K562 (cell line): ENCODE measurements around the gene EOLA1. TPM values are rescaled to one million over a fixed set of nuclear protein-coding genes. Genes with fewer than 3 reads are reported as not detected.

Source experiments
- FOXJ2 ChIP-seq: fragments of 200-800 bp; sonication (Bioruptor generic); IDR thresholded peaks from 2 replicates; pipeline ENCODE4 v1.6.1; 2016; ENCODE audit warnings: missing genetic modification characterization, missing compliant biosample characterization
- JUN ChIP-seq, 2 experiments: sonication (generic) in 1 of 2; formaldehyde crosslinking in 1 of 2; IDR thresholded peaks; 2 replicates each; pipeline versions ENCODE4 v1.6.1 to v1.8.0; 2012 to 2022; ENCODE audit warnings: borderline replicate concordance in 2 of 2, mild to moderate bottlenecking in 2 of 2, improper control_type of control experiment in 1 of 2, low read depth in 1 of 2, low read length in 1 of 2, missing genetic modification reagents in 1 of 2
- MAZ ChIP-seq, 2 experiments: fragments of 450-650 bp in 1 of 2; sonication (generic) in 1 of 2; formaldehyde crosslinking; IDR thresholded peaks in 1 of 2; conservative IDR thresholded peaks in 1 of 2; 2 replicates each; pipeline versions ENCODE4 v1.4.0 to v1.5.0; 2020; ENCODE audit warnings: mild to moderate bottlenecking in 1 of 2, missing genetic modification reagents in 1 of 2
- MYC ChIP-seq, 2 experiments: fragments of 250-450 bp in 1 of 2; sonication (Bioruptor Pico) in 1 of 2; IDR thresholded peaks; 2 replicates each; pipeline versions ENCODE4 v1.5.1 to v1.6.1; 2012 to 2021; ENCODE audit warnings: low read depth in 2 of 2, borderline replicate concordance in 1 of 2, improper control_type of control experiment in 1 of 2, low read length in 1 of 2, mild to moderate bottlenecking in 1 of 2, moderate library complexity in 1 of 2
- NCOR1 ChIP-seq: fragments of 450-650 bp; IDR thresholded peaks from 2 replicates; pipeline ENCODE4 v1.6.1; 2016; ENCODE audit warnings: mild to moderate bottlenecking, moderate library complexity
- POLR2B ChIP-seq: fragments of 450-650 bp; IDR thresholded peaks from 2 replicates; pipeline ENCODE4 v1.6.1; 2018; ENCODE audit warnings: low read depth; ENCODE audit not compliant: partially characterized antibody
- POLR2H ChIP-seq: IDR thresholded peaks from 2 replicates; pipeline ENCODE4 v1.6.1; 2016; ENCODE audit warnings: missing genetic modification characterization, low read depth, mild to moderate bottlenecking, control low read depth, missing compliant biosample characterization, moderate library complexity
- SNIP1 ChIP-seq: fragments of 450-650 bp; IDR thresholded peaks from 2 replicates; pipeline ENCODE4 v1.7.1; 2017; ENCODE audit warnings: low read depth, mild to moderate bottlenecking
- XRCC3 ChIP-seq: fragments of 450-650 bp; IDR thresholded peaks from 2 replicates; pipeline ENCODE4 v1.6.1; 2017; ENCODE audit warnings: mild to moderate bottlenecking, moderate library complexity
- ZNF197 ChIP-seq: fragments of 200-800 bp; sonication (Bioruptor generic); IDR thresholded peaks from 2 replicates; pipeline ENCODE4 v1.6.1; 2016; ENCODE audit warnings: low read depth, missing genetic modification characterization, missing compliant biosample characterization
- polyA plus RNA-seq, 8 experiments: library from polyadenylated mRNA; depleted of rRNA in 4 of 8; stranded (reverse) in 5 of 8; unstranded in 3 of 8; fragments of >200 nt; fragmentation: Nextera tagmentation in 2 of 8; fragmentation: Illumina TruSeq in 1 of 8; extraction: Ambion mirVana in 2 of 8; extraction: Trizol in 1 of 8; gene quantifications; 2 replicates each; pipeline versions ENCODE4 v1.2.1 to v1.2.3, GENCODE V29; 2011 to 2014; ENCODE audit warnings: inconsistent platforms in 1 of 8, missing spikeins in 1 of 8
- total RNA-seq, 7 experiments: library from RNA; depleted of rRNA in 6 of 7; stranded (reverse); fragments of >200 nt in 6 of 7; fragmentation: Illumina TruSeq in 2 of 7; extraction: Trizol in 2 of 7; gene quantifications; 2 replicates each; pipeline versions ENCODE4 v1.2.1 to v1.2.3, GENCODE V29; 2011 to 2021; ENCODE audit warnings: low replicate concordance in 1 of 7
- TF ChIP-seq, protein P1 (sequence below): fragments of 450-650 bp; IDR thresholded peaks from 2 replicates; pipeline ENCODE4 v1.6.1; 2016; ENCODE audit warnings: low read depth
- TF ChIP-seq, protein P2 (sequence below): fragments of 450-650 bp; IDR thresholded peaks from 2 replicates; pipeline ENCODE4 v1.6.1; 2016
- TF ChIP-seq, protein P3 (sequence below): fragments of 250-450 bp; sonication (Bioruptor Pico); IDR thresholded peaks from 2 replicates; pipeline ENCODE4 v1.5.0; 2021; ENCODE audit warnings: mild to moderate bottlenecking, moderate library complexity

Gene EOLA1
- total and polyA plus RNA-seq, 9 of the 15 experiments (the other 6 are each of a cell fraction or from before 2014, with no cell fraction given) = 6.3 to 32.9 (median 18.2) TPM

- TF ChIP-seq, protein P1, sequence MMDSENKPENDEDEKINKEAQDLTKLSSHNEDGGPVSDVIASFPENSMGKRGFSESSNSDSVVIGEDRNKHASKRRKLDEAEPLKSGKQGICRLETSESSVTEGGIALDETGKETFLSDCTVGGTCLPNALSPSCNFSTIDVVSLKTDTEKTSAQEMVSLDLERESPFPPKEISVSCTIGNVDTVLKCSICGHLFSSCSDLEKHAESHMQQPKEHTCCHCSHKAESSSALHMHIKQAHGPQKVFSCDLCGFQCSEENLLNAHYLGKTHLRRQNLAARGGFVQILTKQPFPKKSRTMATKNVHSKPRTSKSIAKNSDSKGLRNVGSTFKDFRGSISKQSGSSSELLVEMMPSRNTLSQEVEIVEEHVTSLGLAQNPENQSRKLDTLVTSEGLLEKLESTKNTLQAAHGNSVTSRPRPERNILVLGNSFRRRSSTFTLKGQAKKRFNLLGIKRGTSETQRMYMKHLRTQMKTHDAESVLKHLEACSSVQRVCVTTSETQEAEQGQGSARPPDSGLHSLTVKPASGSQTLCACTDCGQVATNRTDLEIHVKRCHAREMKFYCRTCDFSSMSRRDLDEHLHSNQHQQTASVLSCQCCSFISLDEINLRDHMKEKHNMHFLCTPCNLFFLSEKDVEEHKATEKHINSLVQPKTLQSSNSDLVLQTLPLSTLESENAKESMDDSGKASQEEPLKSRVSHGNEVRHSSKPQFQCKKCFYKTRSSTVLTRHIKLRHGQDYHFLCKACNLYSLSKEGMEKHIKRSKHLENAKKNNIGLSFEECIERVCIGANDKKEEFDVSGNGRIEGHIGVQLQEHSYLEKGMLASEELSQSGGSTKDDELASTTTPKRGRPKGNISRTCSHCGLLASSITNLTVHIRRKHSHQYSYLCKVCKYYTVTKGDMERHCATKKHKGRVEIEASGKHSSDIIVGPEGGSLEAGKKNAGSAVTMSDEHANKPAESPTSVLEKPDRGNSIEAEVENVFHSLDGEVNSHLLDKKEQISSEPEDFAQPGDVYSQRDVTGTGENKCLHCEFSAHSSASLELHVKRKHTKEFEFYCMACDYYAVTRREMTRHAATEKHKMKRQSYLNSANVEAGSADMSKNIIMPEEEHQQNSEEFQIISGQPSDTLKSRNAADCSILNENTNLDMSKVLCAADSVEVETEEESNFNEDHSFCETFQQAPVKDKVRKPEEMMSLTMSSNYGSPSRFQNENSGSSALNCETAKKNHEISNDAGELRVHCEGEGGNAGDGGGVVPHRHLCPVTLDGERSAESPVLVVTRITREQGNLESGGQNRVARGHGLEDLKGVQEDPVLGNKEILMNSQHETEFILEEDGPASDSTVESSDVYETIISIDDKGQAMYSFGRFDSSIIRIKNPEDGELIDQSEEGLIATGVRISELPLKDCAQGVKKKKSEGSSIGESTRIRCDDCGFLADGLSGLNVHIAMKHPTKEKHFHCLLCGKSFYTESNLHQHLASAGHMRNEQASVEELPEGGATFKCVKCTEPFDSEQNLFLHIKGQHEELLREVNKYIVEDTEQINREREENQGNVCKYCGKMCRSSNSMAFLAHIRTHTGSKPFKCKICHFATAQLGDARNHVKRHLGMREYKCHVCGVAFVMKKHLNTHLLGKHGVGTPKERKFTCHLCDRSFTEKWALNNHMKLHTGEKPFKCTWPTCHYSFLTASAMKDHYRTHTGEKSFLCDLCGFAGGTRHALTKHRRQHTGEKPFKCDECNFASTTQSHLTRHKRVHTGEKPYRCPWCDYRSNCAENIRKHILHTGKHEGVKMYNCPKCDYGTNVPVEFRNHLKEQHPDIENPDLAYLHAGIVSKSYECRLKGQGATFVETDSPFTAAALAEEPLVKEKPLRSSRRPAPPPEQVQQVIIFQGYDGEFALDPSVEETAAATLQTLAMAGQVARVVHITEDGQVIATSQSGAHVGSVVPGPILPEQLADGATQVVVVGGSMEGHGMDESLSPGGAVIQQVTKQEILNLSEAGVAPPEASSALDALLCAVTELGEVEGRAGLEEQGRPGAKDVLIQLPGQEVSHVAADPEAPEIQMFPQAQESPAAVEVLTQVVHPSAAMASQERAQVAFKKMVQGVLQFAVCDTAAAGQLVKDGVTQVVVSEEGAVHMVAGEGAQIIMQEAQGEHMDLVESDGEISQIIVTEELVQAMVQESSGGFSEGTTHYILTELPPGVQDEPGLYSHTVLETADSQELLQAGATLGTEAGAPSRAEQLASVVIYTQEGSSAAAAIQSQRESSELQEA = no peak
- 0 out of 2 replicates have a peak, but pooled peaks have one; percentile 24 for TF ChIP-seq JUN (IDR thresholded peaks at IDR 0.05; ENCODE audit: borderline replicate concordance, low read depth, low read length)
- TF ChIP-seq JUN (CRISPR knock-in tag; IDR thresholded peaks at IDR 0.05; ENCODE audit: borderline replicate concordance) = no peak
- TF ChIP-seq XRCC3 = no peak
- no peak for TF ChIP-seq ZNF197 (CRISPR knock-in tag)
- TF ChIP-seq, protein P2, sequence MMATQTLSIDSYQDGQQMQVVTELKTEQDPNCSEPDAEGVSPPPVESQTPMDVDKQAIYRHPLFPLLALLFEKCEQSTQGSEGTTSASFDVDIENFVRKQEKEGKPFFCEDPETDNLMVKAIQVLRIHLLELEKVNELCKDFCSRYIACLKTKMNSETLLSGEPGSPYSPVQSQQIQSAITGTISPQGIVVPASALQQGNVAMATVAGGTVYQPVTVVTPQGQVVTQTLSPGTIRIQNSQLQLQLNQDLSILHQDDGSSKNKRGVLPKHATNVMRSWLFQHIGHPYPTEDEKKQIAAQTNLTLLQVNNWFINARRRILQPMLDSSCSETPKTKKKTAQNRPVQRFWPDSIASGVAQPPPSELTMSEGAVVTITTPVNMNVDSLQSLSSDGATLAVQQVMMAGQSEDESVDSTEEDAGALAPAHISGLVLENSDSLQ = 0 out of 2 replicates have a peak, but pooled peaks have one; percentile 5
- TF ChIP-seq POLR2B = peak; percentile 54
- peak; percentile 56 for TF ChIP-seq MYC (IDR thresholded peaks at IDR 0.05; ENCODE audit: low read depth, low read length)
- no peak for TF ChIP-seq MYC (CRISPR knock-in tag; IDR thresholded peaks at IDR 0.05; ENCODE audit: borderline replicate concordance, low read depth)
- TF ChIP-seq MAZ (CRISPR knock-in tag; conservative IDR thresholded peaks at IDR 0.05 in 1 of 2, IDR thresholded peaks at IDR 0.05 in 1 of 2) = 0 out of 4 replicates have a peak, but pooled peaks of 1 of the 2 experiments have one; percentile 26
- TF ChIP-seq, protein P3, sequence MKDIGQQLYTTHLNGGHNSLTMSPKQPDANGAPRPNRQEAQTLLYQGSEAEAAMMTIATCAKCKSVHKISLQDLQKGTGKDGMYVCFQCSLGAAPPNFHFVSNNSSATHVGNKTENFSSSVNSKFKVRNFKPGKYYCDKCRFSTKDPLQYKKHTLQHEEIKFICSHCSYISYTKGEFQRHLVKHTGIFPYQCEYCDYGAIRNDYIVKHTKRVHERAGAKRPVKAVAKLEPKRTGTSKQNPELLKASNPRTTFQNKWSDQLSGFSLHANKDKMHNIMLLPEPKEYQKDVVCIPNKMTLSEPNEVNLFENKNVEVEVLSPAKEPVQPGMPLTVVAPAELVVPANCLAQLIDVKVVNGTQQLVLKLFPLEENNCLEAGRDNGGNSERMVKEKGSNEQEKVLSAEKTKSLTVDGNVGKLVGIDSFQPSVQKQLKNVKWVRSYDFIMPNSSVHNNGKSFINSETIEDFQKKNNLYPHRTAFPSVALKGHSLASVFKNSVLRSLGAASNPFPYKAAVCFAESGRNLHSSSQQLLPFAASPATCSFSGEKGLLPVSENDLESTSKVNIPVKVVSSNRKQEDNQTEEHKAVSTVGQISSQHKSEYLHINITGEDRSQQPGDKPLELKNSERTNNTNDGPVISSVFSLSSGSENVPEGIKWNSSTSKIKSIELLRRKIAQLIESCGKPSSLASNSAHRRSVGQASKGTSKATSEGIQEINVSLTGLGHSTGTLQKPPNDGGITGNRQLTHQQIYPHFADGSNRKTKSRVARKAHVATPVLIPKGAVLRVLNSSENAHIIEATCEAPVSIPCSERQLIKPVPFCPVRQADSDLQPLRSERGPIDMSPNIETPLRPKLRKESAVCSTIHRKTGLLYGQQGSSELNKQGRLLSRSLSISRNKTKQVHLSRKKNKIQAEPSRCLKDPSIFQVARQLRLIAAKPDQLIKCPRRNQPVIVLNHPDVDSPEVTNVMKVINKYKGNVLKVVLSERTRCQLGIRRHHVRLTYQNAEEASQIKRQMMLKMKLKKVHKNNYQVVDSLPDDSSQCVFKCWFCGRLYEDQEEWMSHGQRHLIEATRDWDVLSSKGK = no peak
- no peak for TF ChIP-seq FOXJ2 (tag)
- TF ChIP-seq NCOR1 = 0 out of 2 replicates have a peak, but pooled peaks have one; percentile 2
- peak; percentile 78 for TF ChIP-seq POLR2H (tag)
- no peak for TF ChIP-seq SNIP1
Observed at GRCh38 chrX:149504915-149505651, 35.7 kb upstream of the EOLA1 start, which contains the start of gene IDS (continued).
